NCI-H69 (cell line): Measurements from ENCODE around the gene SMIM10L1.

ENCODE experiments used
- DNase-seq: peaks from one replicate; lab custom pipeline; 2025; lab: John Stamatoyannopoulos, UW

The SMIM10L1 gene

DNA sequence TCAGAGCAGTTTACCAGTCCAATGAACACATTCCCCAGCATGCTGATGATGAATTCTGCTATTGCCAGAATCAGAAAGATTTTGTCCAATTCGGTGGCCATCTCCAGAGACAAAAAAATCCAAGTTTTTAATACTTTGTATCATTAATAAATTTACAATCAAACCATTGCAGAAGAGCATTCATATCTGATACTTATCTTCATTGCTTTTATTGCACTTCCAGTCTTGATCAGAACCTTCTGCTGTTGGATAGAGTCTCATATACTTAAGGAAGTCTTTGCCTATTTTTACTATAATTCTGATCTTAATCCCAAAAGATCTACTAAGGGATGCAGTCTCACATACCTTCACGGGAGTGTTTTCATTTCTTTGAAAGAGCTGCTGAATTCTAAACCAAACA lies 15.8 kb downstream of the SMIM10L1 start, which contains the start of gene TAS2R42:
Gene TAS2R42 (minus strand): TSS at position 101 of the 400 bp plus-strand sequence. CDS start 0 bp downstream, at position 101.
- DNase-seq = no peak

GRCh38 chr12:11202811-11203210 lies 31.8 kb downstream of the SMIM10L1 start:
- DNase-seq = no peak

DNA sequence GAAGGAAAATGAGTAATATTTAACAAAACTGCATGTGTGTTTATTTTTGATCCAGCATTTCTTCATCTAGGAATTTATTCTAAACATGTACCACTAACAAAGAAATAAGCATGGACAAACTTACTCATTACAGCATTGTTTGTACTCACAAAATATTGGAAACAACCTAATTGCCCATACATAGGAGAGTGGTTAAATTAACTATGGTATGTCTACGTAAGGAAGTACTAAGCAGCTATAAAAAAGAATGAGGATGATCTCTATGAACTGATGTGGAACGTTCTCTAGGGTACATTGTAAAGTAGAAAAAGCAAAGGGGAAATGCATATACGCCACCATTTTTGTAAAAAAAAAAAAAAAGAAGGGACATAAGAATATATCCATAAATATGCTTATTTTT lies 33.2 kb downstream of the SMIM10L1 start:
- DNase-seq = no peak

GRCh38 chr12:11209113-11209512 lies 38.1 kb downstream of the SMIM10L1 start:
- no peak for DNase-seq
